Endothelial cell of umbilical vein (primary cell): ENCODE measurements around the gene CYBA. TPM values are rescaled to one million over a fixed set of nuclear protein-coding genes. Genes with fewer than 3 reads are reported as not detected.

Experiments used
- BruUV-seq: library from RNA; stranded (reverse); fragments of 400-500 nt; replicated peaks from 2 replicates; lab custom pipeline; 2021; lab: Mats Ljungman, UMichigan
- CTCF ChIA-PET: fragments of 300-600, 350-600 bp; sonication (Branson Sonifier 250); formaldehyde crosslinking; loops from one replicate; lab custom pipeline; 2021; ENCODE audit warnings: antibody characterized with exemption, inconsistent platforms; lab: Charles Lee
- POLR2A ChIA-PET: fragments of 300-600, 350-600 bp; sonication (Branson Sonifier 250); formaldehyde crosslinking; loops from one replicate; lab custom pipeline; 2021; ENCODE audit warnings: antibody characterized with exemption, inconsistent platforms; lab: Charles Lee
- DNase-seq: peaks from one replicate; pipeline ENCODE4 v3.0.0-alpha.2; 2011; ENCODE audit warnings: low read depth, low spot score
- FAIRE-seq: peaks from 2 replicates; lab custom pipeline; 2011; peaks lifted over from hg19 to GRCh38; lab: Jason Lieb, UNC
- H2AFZ ChIP-seq: 2 replicates; pipeline ENCODE4 v1.6.0; 2012; ENCODE audit warnings: low read depth, low read length, control low read depth, inconsistent platforms
- H3K27ac ChIP-seq: 2 replicates; pipeline ENCODE4 v1.5.1; 2011; ENCODE audit warnings: low read depth, mild to moderate bottlenecking, control low read depth, low read length, moderate library complexity; ENCODE audit not compliant: insufficient read depth
- H3K27me3 ChIP-seq, 2 experiments: 2 replicates each; pipeline versions ENCODE4 v1.6.0 to v1.6.1; 2011; ENCODE audit warnings: low read length in 2 of 2, mixed read lengths in 1 of 2; ENCODE audit not compliant: control insufficient read depth in 2 of 2, insufficient read depth in 2 of 2
- H3K36me3 ChIP-seq, 2 experiments: 2 replicates in 1 of 2; 3 replicates in 1 of 2; pipeline ENCODE4 v1.5.1; 2011; ENCODE audit warnings: low read length in 2 of 2, mild to moderate bottlenecking in 1 of 2, moderate library complexity in 1 of 2; ENCODE audit not compliant: control insufficient read depth in 2 of 2, insufficient read depth in 2 of 2; ENCODE audit errors: extremely low read depth in 1 of 2
- H3K4me1 ChIP-seq: 3 replicates; pipeline ENCODE4 v1.5.1; 2011; ENCODE audit warnings: mild to moderate bottlenecking, low read length; ENCODE audit not compliant: control insufficient read depth, insufficient read depth; ENCODE audit errors: extremely low read depth
- H3K4me2 ChIP-seq: 2 replicates; pipeline ENCODE4 v1.6.1; 2011; ENCODE audit warnings: low read length, control low read depth, mixed read lengths; ENCODE audit not compliant: insufficient read depth
- H3K4me3 ChIP-seq, 3 experiments: fragments of 200-600 bp in 1 of 3; sonication (generic), shearing (Covaris generic) in 1 of 3; replicated peaks in 1 of 3; 2 replicates each; pipeline ENCODE4 v1.5.1; 2011 to 2016; ENCODE audit warnings: control low read depth in 3 of 3, low read length in 3 of 3, mild to moderate bottlenecking in 2 of 3, inconsistent platforms in 1 of 3, low read depth in 1 of 3, moderate library complexity in 1 of 3; ENCODE audit not compliant: insufficient read depth in 1 of 3
- H3K79me2 ChIP-seq: 2 replicates; pipeline ENCODE4 v1.6.0; 2012; ENCODE audit warnings: low read length, inconsistent platforms; ENCODE audit not compliant: control insufficient read depth, insufficient read depth
- H3K9ac ChIP-seq: replicated peaks from 2 replicates; pipeline ENCODE3; 2011; ENCODE audit warnings: low read length, control low read depth; ENCODE audit not compliant: insufficient read depth; ENCODE audit errors: extremely low read depth
- H3K9me1 ChIP-seq: replicated peaks from 3 replicates; pipeline ENCODE4 v1.6.0; 2011; ENCODE audit warnings: mild to moderate bottlenecking, low read length; ENCODE audit not compliant: control insufficient read depth, insufficient read depth; ENCODE audit errors: extremely low read depth
- H3K9me3 ChIP-seq: replicated peaks from 2 replicates; pipeline ENCODE4 v1.5.1; 2012; ENCODE audit warnings: low read length, inconsistent platforms; ENCODE audit not compliant: control insufficient read depth, insufficient read depth
- H4K20me1 ChIP-seq: replicated peaks from 2 replicates; pipeline ENCODE3; 2011; ENCODE audit warnings: mild to moderate bottlenecking, low read length; ENCODE audit not compliant: control insufficient read depth, insufficient read depth; ENCODE audit errors: extremely low read depth
- CTCF ChIP-seq, 2 donors: IDR thresholded peaks; 1 replicate in 1 of 2; 2 replicates in 1 of 2; pipeline ENCODE4 v1.5.1; 2011; ENCODE audit warnings: low read length in 2 of 2, mild to moderate bottlenecking in 2 of 2, moderate library complexity in 2 of 2, control low read depth in 1 of 2, inconsistent platforms in 1 of 2, low read depth in 1 of 2; ENCODE audit not compliant: insufficient read depth in 1 of 2; ENCODE audit errors: extremely low read depth in 1 of 2
- EZH2 ChIP-seq: IDR thresholded peaks from 2 replicates; pipeline ENCODE4 v1.6.1; 2012; ENCODE audit warnings: borderline replicate concordance, low read depth, mild to moderate bottlenecking, moderate library complexity, low read length, inconsistent platforms; ENCODE audit not compliant: severe bottlenecking
- FOS ChIP-seq: IDR thresholded peaks from 2 replicates; pipeline ENCODE4 v1.6.1; 2011; ENCODE audit warnings: mild to moderate bottlenecking, low read length, moderate library complexity, borderline replicate concordance; ENCODE audit not compliant: insufficient read depth
- GATA2 ChIP-seq: IDR thresholded peaks from 2 replicates; pipeline ENCODE4 v1.7.0; 2011; ENCODE audit warnings: low read depth, mild to moderate bottlenecking, moderate library complexity, mixed read lengths, low read length; ENCODE audit not compliant: insufficient read length, insufficient read depth
- JUN ChIP-seq: IDR thresholded peaks from 2 replicates; pipeline ENCODE4 v1.6.1; 2011; ENCODE audit warnings: borderline replicate concordance, low read depth; ENCODE audit not compliant: insufficient read length, insufficient read depth
- MAX ChIP-seq: IDR thresholded peaks from 2 replicates; pipeline ENCODE4 v1.6.1; 2011; ENCODE audit not compliant: insufficient read depth, insufficient read length
- MYC ChIP-seq: IDR thresholded peaks from one replicate; pipeline ENCODE4 v1.6.1; 2011; ENCODE audit warnings: mild to moderate bottlenecking, low read depth, low read length
- POLR2A ChIP-seq: IDR thresholded peaks from 2 replicates; pipeline ENCODE4 v1.6.1; 2012; ENCODE audit warnings: low read depth, mild to moderate bottlenecking, control low read depth, low read length
- POLR2AphosphoS5 ChIP-seq: IDR thresholded peaks from 2 replicates; pipeline ENCODE4 v1.6.1; 2012; ENCODE audit warnings: low read depth, mild to moderate bottlenecking, control low read depth, low read length, moderate library complexity; ENCODE audit not compliant: insufficient read depth
- dilution Hi-C: fragments of 300-500 bp; cut with MboI; formaldehyde crosslinking; loops from one replicate; pipeline ENCODE4 v1.15.0; 2019; ENCODE audit warnings: low sequenced_read_pairs; ENCODE audit not compliant: extremely low pct_ligation_motif_present
- intact Hi-C: fragments of 100-400 bp; cut with micrococcal nuclease; formaldehyde crosslinking; loops from one replicate; pipeline ENCODE4 v1.10.0; 2022
- polyA plus RNA-seq, 4 experiments: library from polyadenylated mRNA; depleted of rRNA in 3 of 4; stranded (reverse) in 3 of 4; unstranded in 1 of 4; fragments of >200 nt; gene quantifications; 2 replicates each; pipeline versions ENCODE4 v1.2.1 to v1.2.3, GENCODE V29; 2011 to 2012; ENCODE audit warnings: missing spikeins in 1 of 4
- total RNA-seq: library from RNA; stranded (reverse); gene quantifications from 2 replicates; pipeline ENCODE4 v1.2.3, GENCODE V29; 2021

The CYBA gene
- total and polyA plus RNA-seq, 2 donors (not counting 3 experiments of a cell fraction or from before 2014, with no cell fraction given): 37.0 to 77.3 TPM

GRCh38 chr16:88700322-88700635, 49.4 kb upstream of the CYBA start:
- CTCF ChIA-PET: interaction anchor here (1.1 to 2.8 kb wide), 5 partner anchors 13 to 85 kb away, joined by 3 to 11 read pairs (median 4); partner anchors contain the start of genes MVD and PIEZO1

More at GRCh38 chr16:88700322-88700635, 49.4 kb upstream of the CYBA start:
- no TSS peak for BruUV-seq
- Histone ChIP-seq H3K4me3 (no peak overlapping the region), H3K9me3 (no peaks in the 10 kb centered on the region), H3K9me1 (no peaks in the 10 kb centered on the region), H3K9ac (peak overlapping the region; percentile 7), H3K4me1 (peaks cover 49% of the 10 kb centered on the region), H3K79me2 (peaks cover 37% of the 10 kb centered on the region), H3K27ac (peak overlapping the region; percentile 69), H4K20me1 (no peaks in the 10 kb centered on the region), H3K4me2 (peak overlapping the region; percentile 57), H3K27me3 (no peaks in the 10 kb centered on the region), H3K36me3 (peaks cover 4 to 21% of the 10 kb centered on the region in 2 experiments), H2AFZ (no peak overlapping the region)
- FAIRE-seq: no peak
- DNase-seq: no peak
- POLR2A ChIA-PET: no interaction called here
- dilution Hi-C loops (no loop called here), intact Hi-C loops (loop anchor here (2.0 kb wide), 1 partner anchor 37 kb away; the partner anchor contains the start of gene MVD)
- no peak for TF ChIP-seq MYC
- no peak for TF ChIP-seq GATA2
- no peak for TF ChIP-seq MAX
- no peak for TF ChIP-seq POLR2A
- no peak for TF ChIP-seq CTCF (IDR thresholded peaks at IDR 0.05; ENCODE audit: extremely low read depth in 1 of 2, insufficient read depth in 1 of 2, low read depth in 1 of 2, low read length in 2 of 2)
- no peak for TF ChIP-seq POLR2AphosphoS5
- no peak for TF ChIP-seq EZH2
- TF ChIP-seq JUN: no peak
- TF ChIP-seq FOS: no peak
